Adrenal gland (tissue), 5 donors: ENCODE data around the gene BZW2.

Source experiments
- POLR2A ChIP-seq, 2 donors: fragments of 450-650 bp; IDR thresholded peaks; one replicate each; pipeline ENCODE4 v1.6.1; 2017; ENCODE audit warnings: antibody characterized with exemption in 2 of 2, mild to moderate bottlenecking in 2 of 2, moderate library complexity in 1 of 2
- TF ChIP-seq, protein P1 (sequence below), 6 experiments: fragments of 450-650 bp in 4 of 6; fragments of 200-600 bp in 2 of 6; sonication (generic) in 1 of 6; IDR thresholded peaks; 1 replicate in 5 of 6; 2 replicates in 1 of 6; pipeline versions ENCODE4 v1.5.1 to v1.8.0; 2016 to 2021; ENCODE audit warnings: antibody characterized with exemption in 6 of 6, mild to moderate bottlenecking in 2 of 6, moderate library complexity in 1 of 6
- donor health status: DM: no; HTN: no; CAD: no.

DNA sequence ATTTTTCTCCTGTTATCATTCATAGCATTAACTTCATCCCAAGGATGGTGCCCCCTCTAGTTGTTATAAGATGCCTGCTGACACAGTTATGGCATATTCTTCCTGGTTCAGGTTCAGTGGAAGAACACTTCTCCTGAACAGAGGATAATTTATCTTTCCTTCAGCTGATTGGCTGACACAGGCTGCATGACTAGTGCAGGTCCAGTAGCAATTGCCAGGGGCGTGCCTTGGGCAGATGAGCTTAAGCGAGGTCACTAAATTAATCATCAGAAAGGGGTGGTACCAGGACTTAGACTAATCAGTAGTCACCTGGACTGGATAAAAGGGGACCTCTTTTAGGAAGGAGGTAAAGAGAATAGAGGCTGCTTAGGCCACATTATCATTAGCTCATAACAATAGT lies 42.3 kb downstream of the BZW2 start:
- TF ChIP-seq, protein P1, sequence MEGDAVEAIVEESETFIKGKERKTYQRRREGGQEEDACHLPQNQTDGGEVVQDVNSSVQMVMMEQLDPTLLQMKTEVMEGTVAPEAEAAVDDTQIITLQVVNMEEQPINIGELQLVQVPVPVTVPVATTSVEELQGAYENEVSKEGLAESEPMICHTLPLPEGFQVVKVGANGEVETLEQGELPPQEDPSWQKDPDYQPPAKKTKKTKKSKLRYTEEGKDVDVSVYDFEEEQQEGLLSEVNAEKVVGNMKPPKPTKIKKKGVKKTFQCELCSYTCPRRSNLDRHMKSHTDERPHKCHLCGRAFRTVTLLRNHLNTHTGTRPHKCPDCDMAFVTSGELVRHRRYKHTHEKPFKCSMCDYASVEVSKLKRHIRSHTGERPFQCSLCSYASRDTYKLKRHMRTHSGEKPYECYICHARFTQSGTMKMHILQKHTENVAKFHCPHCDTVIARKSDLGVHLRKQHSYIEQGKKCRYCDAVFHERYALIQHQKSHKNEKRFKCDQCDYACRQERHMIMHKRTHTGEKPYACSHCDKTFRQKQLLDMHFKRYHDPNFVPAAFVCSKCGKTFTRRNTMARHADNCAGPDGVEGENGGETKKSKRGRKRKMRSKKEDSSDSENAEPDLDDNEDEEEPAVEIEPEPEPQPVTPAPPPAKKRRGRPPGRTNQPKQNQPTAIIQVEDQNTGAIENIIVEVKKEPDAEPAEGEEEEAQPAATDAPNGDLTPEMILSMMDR (IDR thresholded peaks at IDR 0.05), result no peak
- TF ChIP-seq POLR2A (IDR thresholded peaks at IDR 0.05), result no peak
